Tibial nerve (tissue), 3 donors: ENCODE results near the gene NHERF1.

Experiments
- CTCF ChIP-seq, 5 experiments: fragments of 200-600 bp in 3 of 5; fragments of 450-650 bp in 2 of 5; sonication (generic) in 3 of 5; IDR thresholded peaks; one replicate each; pipeline ENCODE4 v1.5.1; 2016 to 2019; ENCODE audit warnings: antibody characterized with exemption in 5 of 5, mild to moderate bottlenecking in 3 of 5, moderate library complexity in 2 of 5
- POLR2A ChIP-seq, 2 donors: fragments of 450-650 bp; IDR thresholded peaks; one replicate each; pipeline ENCODE4 v1.6.1; 2017; ENCODE audit warnings: antibody characterized with exemption in 2 of 2, mild to moderate bottlenecking in 2 of 2, moderate library complexity in 2 of 2

- TF ChIP-seq CTCF (IDR thresholded peaks at IDR 0.05) (no peak), POLR2A (IDR thresholded peaks at IDR 0.05) (no peak)
Observed at GRCh38 chr17:74733365-74734122, 14.9 kb upstream of the NHERF1 start.
